ENCODE measurements around the gene SRCIN1. TPM values are rescaled to one million over a fixed set of nuclear protein-coding genes. Genes with fewer than 3 reads are reported as not detected.
"Not testable (repeated sequence)": the region's sequence is repeated elsewhere in the genome, so short reads cannot be mapped to it uniquely, and the experiment has no call there.

SRCIN1 gene
- total RNA-seq, 1 experiment from 2014 or later: 6.9 TPM

GRCh38 chr17:38494152-38494551 is 111.6 kb downstream of the SRCIN1 start:
- not testable (repeated sequence) for H3K4me1 ChIP-seq (ENCODE audit: insufficient read depth, low read length); H4K5ac ChIP-seq (ENCODE audit: insufficient read length, low read depth, low read length); H2BK12ac ChIP-seq (ENCODE audit: insufficient read length, low read depth, low read length); H2BK5ac ChIP-seq (ENCODE audit: insufficient read length, low read length); H3K23ac ChIP-seq (ENCODE audit: insufficient read length, low read depth, low read length); H3K27me3 ChIP-seq (ENCODE audit: insufficient read depth, low read length); H3K9ac ChIP-seq (ENCODE audit: extremely low read depth, insufficient read length, low read length); H3K4me2 ChIP-seq (ENCODE audit: insufficient read depth, insufficient read length, low read length); H3K56ac ChIP-seq (ENCODE audit: insufficient read length, low read depth, low read length); H3K27ac ChIP-seq (ENCODE audit: insufficient read length, low read depth, low read length); H2BK15ac ChIP-seq (ENCODE audit: low read depth, low read length); H3K27ac Mint-ChIP-seq; H2AFZ ChIP-seq (ENCODE audit: low read length); H4K8ac ChIP-seq (replicated peaks; ENCODE audit: insufficient read length, low read depth, low read length); DNase-seq; H2BK20ac ChIP-seq (ENCODE audit: low read depth, low read length, poor library complexity, severe bottlenecking); H4K20me1 ChIP-seq (ENCODE audit: control insufficient read depth, insufficient read depth, insufficient read length); H3K23me2 ChIP-seq (ENCODE audit: insufficient read length, low read depth, low read length, poor library complexity, severe bottlenecking); H4K91ac ChIP-seq (ENCODE audit: insufficient read length, low read depth, low read length); H2BK120ac ChIP-seq (ENCODE audit: low read depth, low read length, poor library complexity, severe bottlenecking); H3K4ac ChIP-seq (ENCODE audit: low read depth, low read length); H3K4me3 Mint-ChIP-seq; H3K14ac ChIP-seq (ENCODE audit: insufficient read depth, low read length); H3K27me3 Mint-ChIP-seq (ENCODE audit: low read depth); H3K9me3 Mint-ChIP-seq; H3K18ac ChIP-seq (ENCODE audit: insufficient read length, low read depth, low read length); H3K79me1 ChIP-seq (ENCODE audit: insufficient read depth, low read depth, low read length, poor library complexity, severe bottlenecking); H2AK5ac ChIP-seq (ENCODE audit: insufficient read length, low read length); H3K79me2 ChIP-seq (ENCODE audit: insufficient read depth, low read length); H3T11ph ChIP-seq (ENCODE audit: low read length); H3K9me3 ChIP-seq (ENCODE audit: control insufficient read depth, low read depth, low read length)
- Mint-ChIP-seq H3K4me1 (peaks cover 0 to 10% of the 10 kb centered on the region in 2 experiments; a peak in 2 of 4 replicates), H3K36me3 (ENCODE audit: insufficient read depth in 1 of 3, low read depth in 3 of 3) (peaks cover 37 to 79% (median 62%) of the 10 kb centered on the region in 3 experiments)
- no CpG with 5 or more reads among the region's 16 CpGs for WGBS (ENCODE audit: extremely low coverage, insufficient read length, low lambda C conversion rate)

Measured in H9 (cell line).